GM23338 (cell line): Measurements from ENCODE around the gene TEX14. TPM values are rescaled to one million over a fixed set of nuclear protein-coding genes. Genes with fewer than 3 reads are reported as not detected.

Experiments used
- ATAC-seq: fragments of 200-7000 bp; cut with Tn5 transposase; 3 replicates; pipeline ENCODE4 v1.9.1; 2020
- DNase-seq: peaks from one replicate; pipeline ENCODE4 v3.0.0-alpha.2; 2015; ENCODE audit warnings: low spot score
- H2AFZ ChIP-seq: fragments of 200-600 bp; sonication (generic); 2 replicates; pipeline ENCODE4 v1.8.0; 2016; ENCODE audit warnings: antibody characterized with exemption, mild to moderate bottlenecking, moderate library complexity
- H3F3A ChIP-seq: fragments of 200-600 bp; sonication (generic); replicated peaks from 2 replicates; pipeline ENCODE4 v1.8.0; 2017; ENCODE audit warnings: antibody characterized with exemption, mixed run types, low read depth
- H3K27ac ChIP-seq: fragments of 200-600 bp; sonication (generic); 2 replicates; pipeline ENCODE4 v1.6.1; 2016; ENCODE audit warnings: low read depth
- H3K27me3 ChIP-seq: fragments of 200-600 bp; sonication (generic); 2 replicates; pipeline ENCODE4 v1.8.0; 2016; ENCODE audit warnings: mild to moderate bottlenecking, mixed run types, moderate library complexity; ENCODE audit not compliant: insufficient read depth
- H3K36me3 ChIP-seq: fragments of 200-600 bp; sonication (generic); 2 replicates; pipeline ENCODE4 v1.8.0; 2016; ENCODE audit warnings: mild to moderate bottlenecking; ENCODE audit not compliant: insufficient read depth
- H3K4me1 ChIP-seq: fragments of 200-600 bp; sonication (generic); 2 replicates; pipeline ENCODE4 v1.8.0; 2016; ENCODE audit warnings: mild to moderate bottlenecking, moderate library complexity; ENCODE audit not compliant: insufficient read depth
- H3K4me2 ChIP-seq: fragments of 200-600 bp; sonication (generic); 2 replicates; pipeline ENCODE4 v1.7.1; 2017; ENCODE audit warnings: mixed run types
- H3K4me3 ChIP-seq: fragments of 200-600 bp; sonication (generic); 2 replicates; pipeline ENCODE4 v1.6.1; 2016; ENCODE audit warnings: mixed run types
- H3K79me2 ChIP-seq: fragments of 200-600 bp; sonication (generic); replicated peaks from 2 replicates; pipeline ENCODE4 v1.8.0; 2017; ENCODE audit warnings: mild to moderate bottlenecking; ENCODE audit not compliant: insufficient read depth
- H3K9me2 ChIP-seq: fragments of 200-600 bp; sonication (generic); 2 replicates; pipeline ENCODE4 v1.8.0; 2017; ENCODE audit not compliant: insufficient read depth
- H4K20me1 ChIP-seq: fragments of 200-600 bp; sonication (generic); replicated peaks from 2 replicates; pipeline ENCODE4 v1.8.0; 2017; ENCODE audit warnings: mild to moderate bottlenecking; ENCODE audit not compliant: insufficient read depth
- H3K27ac Mint-ChIP-seq: 2 replicates; pipeline ENCODE4 v1.8.0; 2020; ENCODE audit warnings: inconsistent platforms, mild to moderate bottlenecking, moderate library complexity, mixed read lengths
- H3K27me3 Mint-ChIP-seq: 3 replicates; pipeline ENCODE4 v1.8.0; 2022; ENCODE audit warnings: low read depth, mild to moderate bottlenecking, moderate library complexity, mixed read lengths, inconsistent platforms; ENCODE audit not compliant: insufficient read depth, poor library complexity
- H3K36me3 Mint-ChIP-seq: 3 replicates; pipeline ENCODE4 v1.8.0; 2021; ENCODE audit warnings: low read depth, mild to moderate bottlenecking, inconsistent platforms, moderate library complexity, mixed read lengths
- H3K4me1 Mint-ChIP-seq: 3 replicates; pipeline ENCODE4 v1.8.0; 2020; ENCODE audit warnings: mild to moderate bottlenecking, inconsistent platforms, mixed read lengths
- H3K4me3 Mint-ChIP-seq: 3 replicates; pipeline ENCODE4 v1.8.0; 2021; ENCODE audit warnings: moderate library complexity, mild to moderate bottlenecking, inconsistent platforms, mixed read lengths
- H3K9me3 Mint-ChIP-seq: 3 replicates; pipeline ENCODE4 v1.8.0; 2020; ENCODE audit warnings: moderate library complexity, mild to moderate bottlenecking, inconsistent platforms, mixed read lengths
- CREB1 ChIP-seq: fragments of 250-450 bp; sonication (Bioruptor Pico); IDR thresholded peaks from 2 replicates; pipeline ENCODE4 v1.5.0; 2020; ENCODE audit warnings: low read depth, mild to moderate bottlenecking, moderate library complexity
- EZH2 ChIP-seq: fragments of 200-600 bp; sonication (generic); IDR thresholded peaks from one replicate; pipeline ENCODE4 v1.8.0; 2017; ENCODE audit warnings: antibody characterized with exemption, mild to moderate bottlenecking, low read depth; ENCODE audit not compliant: unreplicated experiment
- NANOG ChIP-seq: IDR thresholded peaks from 2 replicates; pipeline ENCODE4 v1.6.1; 2016; ENCODE audit warnings: antibody characterized with exemption, borderline replicate concordance
- ZNF114 ChIP-seq: fragments of 250-450 bp; sonication (Bioruptor Pico); IDR thresholded peaks from 2 replicates; pipeline ENCODE4 v1.5.0; 2020; ENCODE audit warnings: mild to moderate bottlenecking, moderate library complexity
- ZNF331 ChIP-seq: fragments of 250-450 bp; sonication (Bioruptor Pico); IDR thresholded peaks from 2 replicates; pipeline ENCODE4 v1.5.0; 2020; ENCODE audit warnings: low read depth, mild to moderate bottlenecking, moderate library complexity
- polyA plus RNA-seq: library from polyadenylated mRNA; unstranded; fragments of >200 nt; fragmentation: Nextera tagmentation; extraction: Ambion mirVana; gene quantifications from 2 replicates; pipeline ENCODE4 v1.2.1, GENCODE V29; 2016
- total RNA-seq: library from RNA; depleted of rRNA; stranded (reverse); fragments of >200 nt; shearing (Covaris generic); gene quantifications from 2 replicates; pipeline ENCODE4 v1.2.3, GENCODE V29; 2014
- TF ChIP-seq, protein P1 (sequence below), 2 experiments: fragments of 200-600 bp in 1 of 2; sonication (generic) in 1 of 2; conservative IDR thresholded peaks; 2 replicates each; pipeline versions ENCODE4 v1.5.1 to v1.6.1; 2016 to 2017; ENCODE audit warnings: antibody characterized with exemption in 2 of 2, low read depth in 2 of 2, mild to moderate bottlenecking in 2 of 2, moderate library complexity in 1 of 2
- TF ChIP-seq, protein P2 (sequence below): fragments of 250-450 bp; sonication (Bioruptor Pico); IDR thresholded peaks from 2 replicates; pipeline ENCODE4 v1.5.0; 2020; ENCODE audit warnings: mild to moderate bottlenecking, moderate library complexity
- TF ChIP-seq, protein P3 (sequence below): IDR thresholded peaks from 2 replicates; pipeline ENCODE4 v1.6.1; 2016; ENCODE audit warnings: antibody characterized with exemption

Gene TEX14
- total and polyA plus RNA-seq, 2 experiments from 2014 or later = 0.80 to 2.6 TPM

DNA sequence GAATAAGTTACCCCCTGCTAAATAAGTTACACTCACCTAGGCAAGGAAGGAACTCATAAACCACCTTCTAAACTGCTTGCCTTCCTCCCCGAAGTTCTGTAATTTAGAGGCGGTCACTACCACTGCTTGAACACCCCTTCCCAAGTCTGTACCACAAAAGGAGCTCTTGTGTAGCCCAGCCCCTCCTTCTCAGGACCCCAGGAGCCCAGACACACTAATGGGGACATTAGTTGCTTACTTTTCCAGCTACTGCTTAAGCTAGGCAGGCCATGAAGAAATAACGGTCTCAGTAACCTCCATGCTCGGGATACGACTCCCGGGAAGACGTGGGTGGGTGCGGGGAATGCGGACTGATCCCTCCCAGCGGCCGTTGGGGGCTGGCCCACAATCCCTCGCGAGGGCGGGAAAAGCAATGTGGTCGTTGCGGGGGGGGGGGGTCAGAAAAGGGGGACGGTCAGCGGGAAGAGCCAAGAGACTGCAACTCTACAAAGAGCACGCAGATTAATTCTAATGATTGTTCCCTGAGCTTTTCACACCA is at the start of gene TEX14 (continued):
- TF ChIP-seq, protein P1, sequence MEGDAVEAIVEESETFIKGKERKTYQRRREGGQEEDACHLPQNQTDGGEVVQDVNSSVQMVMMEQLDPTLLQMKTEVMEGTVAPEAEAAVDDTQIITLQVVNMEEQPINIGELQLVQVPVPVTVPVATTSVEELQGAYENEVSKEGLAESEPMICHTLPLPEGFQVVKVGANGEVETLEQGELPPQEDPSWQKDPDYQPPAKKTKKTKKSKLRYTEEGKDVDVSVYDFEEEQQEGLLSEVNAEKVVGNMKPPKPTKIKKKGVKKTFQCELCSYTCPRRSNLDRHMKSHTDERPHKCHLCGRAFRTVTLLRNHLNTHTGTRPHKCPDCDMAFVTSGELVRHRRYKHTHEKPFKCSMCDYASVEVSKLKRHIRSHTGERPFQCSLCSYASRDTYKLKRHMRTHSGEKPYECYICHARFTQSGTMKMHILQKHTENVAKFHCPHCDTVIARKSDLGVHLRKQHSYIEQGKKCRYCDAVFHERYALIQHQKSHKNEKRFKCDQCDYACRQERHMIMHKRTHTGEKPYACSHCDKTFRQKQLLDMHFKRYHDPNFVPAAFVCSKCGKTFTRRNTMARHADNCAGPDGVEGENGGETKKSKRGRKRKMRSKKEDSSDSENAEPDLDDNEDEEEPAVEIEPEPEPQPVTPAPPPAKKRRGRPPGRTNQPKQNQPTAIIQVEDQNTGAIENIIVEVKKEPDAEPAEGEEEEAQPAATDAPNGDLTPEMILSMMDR (conservative IDR thresholded peaks at IDR 0.05; ENCODE audit: low read depth in 2 of 2) = no peak

DNA sequence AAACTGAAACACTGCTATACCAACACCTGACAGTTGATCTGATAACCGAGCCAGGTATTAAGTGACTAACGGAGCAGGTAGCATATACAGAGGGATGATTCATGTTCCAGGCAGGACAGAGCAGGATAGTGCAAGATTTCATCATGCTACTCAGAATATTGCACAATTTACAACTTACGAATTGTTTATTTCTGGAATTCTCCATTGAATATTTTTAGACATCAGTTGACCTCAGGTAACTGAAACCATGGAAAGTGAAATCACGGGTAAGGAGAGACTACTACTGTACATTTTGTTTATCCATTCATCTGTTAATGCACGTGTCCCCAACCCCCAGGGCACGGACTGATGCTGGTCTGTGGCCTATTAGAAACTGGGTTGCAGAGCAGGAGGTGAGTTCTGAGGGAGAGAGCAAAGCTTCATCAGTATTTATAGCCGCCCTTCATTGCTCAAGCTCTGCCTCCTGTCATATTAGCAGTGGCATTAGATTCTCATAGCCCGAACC is 49.3 kb upstream of the TEX14 start:
- H3K4me1 ChIP-seq = no peaks in the 10 kb centered on the region
- no peak for DNase-seq
- H3K79me2 ChIP-seq = no peaks in the 10 kb centered on the region
- H3K9me3 Mint-ChIP-seq = no peaks in the 10 kb centered on the region
- H3K4me2 ChIP-seq = no peak overlapping the region
- H4K20me1 ChIP-seq = no peaks in the 10 kb centered on the region
- H3F3A ChIP-seq = no peaks in the 10 kb centered on the region
- H3K4me1 Mint-ChIP-seq = no peaks in the 10 kb centered on the region
- no peaks in the 10 kb centered on the region for H3K36me3 ChIP-seq
- peaks cover 3% of the 10 kb centered on the region for H3K27me3 Mint-ChIP-seq
- TF ChIP-seq ZNF331 (CRISPR knock-in tag) (no peak), CREB1 (CRISPR knock-in tag) (no peak), ZNF114 (CRISPR knock-in tag) (no peak), EZH2 (no peak), NANOG (no peak)
- TF ChIP-seq, protein P2, sequence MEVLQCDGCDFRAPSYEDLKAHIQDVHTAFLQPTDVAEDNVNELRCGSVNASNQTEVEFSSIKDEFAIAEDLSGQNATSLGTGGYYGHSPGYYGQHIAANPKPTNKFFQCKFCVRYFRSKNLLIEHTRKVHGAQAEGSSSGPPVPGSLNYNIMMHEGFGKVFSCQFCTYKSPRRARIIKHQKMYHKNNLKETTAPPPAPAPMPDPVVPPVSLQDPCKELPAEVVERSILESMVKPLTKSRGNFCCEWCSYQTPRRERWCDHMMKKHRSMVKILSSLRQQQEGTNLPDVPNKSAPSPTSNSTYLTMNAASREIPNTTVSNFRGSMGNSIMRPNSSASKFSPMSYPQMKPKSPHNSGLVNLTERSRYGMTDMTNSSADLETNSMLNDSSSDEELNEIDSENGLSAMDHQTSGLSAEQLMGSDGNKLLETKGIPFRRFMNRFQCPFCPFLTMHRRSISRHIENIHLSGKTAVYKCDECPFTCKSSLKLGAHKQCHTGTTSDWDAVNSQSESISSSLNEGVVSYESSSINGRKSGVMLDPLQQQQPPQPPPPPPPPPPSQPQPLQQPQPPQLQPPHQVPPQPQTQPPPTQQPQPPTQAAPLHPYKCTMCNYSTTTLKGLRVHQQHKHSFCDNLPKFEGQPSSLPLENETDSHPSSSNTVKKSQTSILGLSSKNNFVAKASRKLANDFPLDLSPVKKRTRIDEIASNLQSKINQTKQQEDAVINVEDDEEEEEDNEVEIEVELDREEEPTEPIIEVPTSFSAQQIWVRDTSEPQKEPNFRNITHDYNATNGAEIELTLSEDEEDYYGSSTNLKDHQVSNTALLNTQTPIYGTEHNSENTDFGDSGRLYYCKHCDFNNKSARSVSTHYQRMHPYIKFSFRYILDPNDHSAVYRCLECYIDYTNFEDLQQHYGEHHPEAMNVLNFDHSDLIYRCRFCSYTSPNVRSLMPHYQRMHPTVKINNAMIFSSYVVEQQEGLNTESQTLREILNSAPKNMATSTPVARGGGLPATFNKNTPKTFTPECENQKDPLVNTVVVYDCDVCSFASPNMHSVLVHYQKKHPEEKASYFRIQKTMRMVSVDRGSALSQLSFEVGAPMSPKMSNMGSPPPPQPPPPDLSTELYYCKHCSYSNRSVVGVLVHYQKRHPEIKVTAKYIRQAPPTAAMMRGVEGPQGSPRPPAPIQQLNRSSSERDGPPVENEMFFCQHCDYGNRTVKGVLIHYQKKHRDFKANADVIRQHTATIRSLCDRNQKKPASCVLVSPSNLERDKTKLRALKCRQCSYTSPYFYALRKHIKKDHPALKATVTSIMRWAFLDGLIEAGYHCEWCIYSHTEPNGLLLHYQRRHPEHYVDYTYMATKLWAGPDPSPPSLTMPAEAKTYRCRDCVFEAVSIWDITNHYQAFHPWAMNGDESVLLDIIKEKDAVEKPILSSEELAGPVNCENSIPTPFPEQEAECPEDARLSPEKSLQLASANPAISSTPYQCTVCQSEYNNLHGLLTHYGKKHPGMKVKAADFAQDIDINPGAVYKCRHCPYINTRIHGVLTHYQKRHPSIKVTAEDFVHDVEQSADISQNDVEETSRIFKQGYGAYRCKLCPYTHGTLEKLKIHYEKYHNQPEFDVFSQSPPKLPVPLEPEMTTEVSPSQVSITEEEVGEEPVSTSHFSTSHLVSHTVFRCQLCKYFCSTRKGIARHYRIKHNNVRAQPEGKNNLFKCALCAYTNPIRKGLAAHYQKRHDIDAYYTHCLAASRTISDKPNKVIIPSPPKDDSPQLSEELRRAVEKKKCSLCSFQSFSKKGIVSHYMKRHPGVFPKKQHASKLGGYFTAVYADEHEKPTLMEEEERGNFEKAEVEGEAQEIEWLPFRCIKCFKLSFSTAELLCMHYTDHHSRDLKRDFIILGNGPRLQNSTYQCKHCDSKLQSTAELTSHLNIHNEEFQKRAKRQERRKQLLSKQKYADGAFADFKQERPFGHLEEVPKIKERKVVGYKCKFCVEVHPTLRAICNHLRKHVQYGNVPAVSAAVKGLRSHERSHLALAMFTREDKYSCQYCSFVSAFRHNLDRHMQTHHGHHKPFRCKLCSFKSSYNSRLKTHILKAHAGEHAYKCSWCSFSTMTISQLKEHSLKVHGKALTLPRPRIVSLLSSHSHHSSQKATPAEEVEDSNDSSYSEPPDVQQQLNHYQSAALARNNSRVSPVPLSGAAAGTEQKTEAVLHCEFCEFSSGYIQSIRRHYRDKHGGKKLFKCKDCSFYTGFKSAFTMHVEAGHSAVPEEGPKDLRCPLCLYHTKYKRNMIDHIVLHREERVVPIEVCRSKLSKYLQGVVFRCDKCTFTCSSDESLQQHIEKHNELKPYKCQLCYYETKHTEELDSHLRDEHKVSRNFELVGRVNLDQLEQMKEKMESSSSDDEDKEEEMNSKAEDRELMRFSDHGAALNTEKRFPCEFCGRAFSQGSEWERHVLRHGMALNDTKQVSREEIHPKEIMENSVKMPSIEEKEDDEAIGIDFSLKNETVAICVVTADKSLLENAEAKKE = no peak
- TF ChIP-seq, protein P3, sequence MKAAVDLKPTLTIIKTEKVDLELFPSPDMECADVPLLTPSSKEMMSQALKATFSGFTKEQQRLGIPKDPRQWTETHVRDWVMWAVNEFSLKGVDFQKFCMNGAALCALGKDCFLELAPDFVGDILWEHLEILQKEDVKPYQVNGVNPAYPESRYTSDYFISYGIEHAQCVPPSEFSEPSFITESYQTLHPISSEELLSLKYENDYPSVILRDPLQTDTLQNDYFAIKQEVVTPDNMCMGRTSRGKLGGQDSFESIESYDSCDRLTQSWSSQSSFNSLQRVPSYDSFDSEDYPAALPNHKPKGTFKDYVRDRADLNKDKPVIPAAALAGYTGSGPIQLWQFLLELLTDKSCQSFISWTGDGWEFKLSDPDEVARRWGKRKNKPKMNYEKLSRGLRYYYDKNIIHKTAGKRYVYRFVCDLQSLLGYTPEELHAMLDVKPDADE = no peak
- no peak for ATAC-seq
- H3K27me3 ChIP-seq = no peaks in the 10 kb centered on the region
- no peak overlapping the region for H3K27ac Mint-ChIP-seq
- no peak overlapping the region for H3K4me3 Mint-ChIP-seq
- H2AFZ ChIP-seq = no peak overlapping the region
- no peak overlapping the region for H3K27ac ChIP-seq
- H3K36me3 Mint-ChIP-seq = no peaks in the 10 kb centered on the region
- H3K9me2 ChIP-seq = no peaks in the 10 kb centered on the region
- no peak overlapping the region for H3K4me3 ChIP-seq
